Neuronal stem cell (in vitro differentiated cells): Measurements from ENCODE around the gene MDN1.
A peak's percentile ranks its signal among the peaks of the same experiment; 100 is the strongest.

Experiments
- DNase-seq: peaks from one replicate; pipeline ENCODE4 v3.0.0-alpha.2; 2013; ENCODE audit warnings: low spot score
- H2AFZ ChIP-seq: one replicate; pipeline ENCODE4 v1.6.1; 2013; ENCODE audit warnings: mild to moderate bottlenecking, low read length, inconsistent platforms
- H2AK5ac ChIP-seq: 2 replicates; pipeline ENCODE4 v1.6.1; 2013; ENCODE audit warnings: low read depth, mild to moderate bottlenecking, inconsistent platforms, low read length, moderate library complexity, mixed read lengths
- H2BK120ac ChIP-seq: 2 replicates; pipeline ENCODE4 v1.6.1; 2013; ENCODE audit warnings: low read depth, mild to moderate bottlenecking, inconsistent platforms, low read length, moderate library complexity, mixed read lengths
- H2BK12ac ChIP-seq: one replicate; pipeline ENCODE4 v1.6.1; 2013; ENCODE audit warnings: low read length, inconsistent platforms
- H2BK15ac ChIP-seq: 2 replicates; pipeline ENCODE4 v1.6.1; 2013; ENCODE audit warnings: mild to moderate bottlenecking, low read length, inconsistent platforms, mixed read lengths
- H2BK5ac ChIP-seq: one replicate; pipeline ENCODE4 v1.6.1; 2013; ENCODE audit warnings: inconsistent platforms, mild to moderate bottlenecking, low read length, moderate library complexity
- H3K14ac ChIP-seq: one replicate; pipeline ENCODE4 v1.6.1; 2013; ENCODE audit warnings: low read length, inconsistent platforms
- H3K18ac ChIP-seq: 2 replicates; pipeline ENCODE4 v1.6.1; 2013; ENCODE audit warnings: low read length, inconsistent platforms
- H3K23ac ChIP-seq: 2 replicates; pipeline ENCODE4 v1.6.1; 2013; ENCODE audit warnings: low read depth, mild to moderate bottlenecking, mixed read lengths, low read length, inconsistent platforms; ENCODE audit not compliant: poor library complexity
- H3K27ac ChIP-seq: replicated peaks from 3 replicates; pipeline ENCODE4 v1.5.1; 2013; ENCODE audit warnings: low read length, inconsistent platforms
- H3K27me3 ChIP-seq, 3 experiments: 2 replicates each; pipeline ENCODE4 v1.6.1; 2013; ENCODE audit warnings: low read length in 3 of 3, mild to moderate bottlenecking in 2 of 3, inconsistent platforms in 1 of 3, low read depth in 1 of 3, mixed read lengths in 1 of 3, moderate library complexity in 1 of 3; ENCODE audit not compliant: control insufficient read depth in 3 of 3, insufficient read depth in 3 of 3
- H3K36me3 ChIP-seq, 2 donors: replicated peaks in 1 of 2; 2 replicates each; pipeline ENCODE4 v1.6.1; 2013; ENCODE audit warnings: low read length in 2 of 2; ENCODE audit not compliant: control insufficient read depth in 2 of 2, insufficient read depth in 2 of 2
- H3K4ac ChIP-seq: 2 replicates; pipeline ENCODE4 v1.6.1; 2013; ENCODE audit warnings: inconsistent platforms, mild to moderate bottlenecking, low read length, moderate library complexity
- H3K4me1 ChIP-seq, 2 donors: 1 replicate in 1 of 2; 2 replicates in 1 of 2; pipeline ENCODE4 v1.6.1; 2013; ENCODE audit warnings: low read length in 2 of 2, low read depth in 1 of 2; ENCODE audit not compliant: control insufficient read depth in 2 of 2, insufficient read depth in 1 of 2
- H3K4me2 ChIP-seq: one replicate; pipeline ENCODE4 v1.6.1; 2013; ENCODE audit warnings: mild to moderate bottlenecking, low read length, inconsistent platforms; ENCODE audit not compliant: insufficient read depth, poor library complexity, severe bottlenecking
- H3K4me3 ChIP-seq, 2 donors: 2 replicates each; pipeline ENCODE4 v1.5.1; 2013; ENCODE audit warnings: low read length in 2 of 2, mild to moderate bottlenecking in 2 of 2, inconsistent platforms in 1 of 2, moderate library complexity in 1 of 2
- H3K79me1 ChIP-seq: one replicate; pipeline ENCODE4 v1.6.1; 2013; ENCODE audit warnings: low read depth, mild to moderate bottlenecking, inconsistent platforms, low read length, moderate library complexity
- H3K9ac ChIP-seq: one replicate; pipeline ENCODE4 v1.6.1; 2013; ENCODE audit warnings: mild to moderate bottlenecking, low read depth, low read length, inconsistent platforms; ENCODE audit not compliant: poor library complexity
- H3K9me3 ChIP-seq, 2 donors: replicated peaks in 1 of 2; 2 replicates each; pipeline versions ENCODE3 to v1.6.1; 2013; ENCODE audit warnings: low read length in 2 of 2, mild to moderate bottlenecking in 2 of 2, inconsistent platforms in 1 of 2, low read depth in 1 of 2, mixed read lengths in 1 of 2, moderate library complexity in 1 of 2; ENCODE audit not compliant: control insufficient read depth in 2 of 2, insufficient read depth in 1 of 2
- H4K8ac ChIP-seq: one replicate; pipeline ENCODE4 v1.6.1; 2013; ENCODE audit warnings: low read depth, mild to moderate bottlenecking, inconsistent platforms, low read length, moderate library complexity
- H4K91ac ChIP-seq: one replicate; pipeline ENCODE4 v1.6.1; 2013; ENCODE audit warnings: low read length, low read depth, mild to moderate bottlenecking, inconsistent platforms; ENCODE audit not compliant: poor library complexity
- WGBS, 2 donors: extraction: QIAGEN DNeasy Blood & Tissue Kit; methylation state at CpG; one replicate each; pipeline ENCODE4 v1.1.7; 2013; ENCODE audit warnings: missing lambda C conversion rate in 2 of 2, mixed read lengths in 1 of 2; ENCODE audit not compliant: insufficient read length in 2 of 2, insufficient replicate concordance in 1 of 2; ENCODE audit errors: extremely low coverage in 2 of 2; 5-methylcytosine and 5-hydroxymethylcytosine counted together

Gene MDN1

GRCh38 chr6:89836639-89837222 is 17.1 kb upstream of the MDN1 start:
- Histone ChIP-seq H4K8ac (no peak overlapping the region), H2BK120ac (no peak overlapping the region), H3K27me3 (no peaks in the 10 kb centered on the region), H3K23ac (no peak overlapping the region), H3K14ac (no peak overlapping the region), H3K9ac (no peak overlapping the region), H4K91ac (no peak overlapping the region), H3K4me3 (no peak overlapping the region), H3K4me1 (no peaks in the 10 kb centered on the region), H3K18ac (no peak overlapping the region), H2BK12ac (no peak overlapping the region), H3K36me3 (peaks cover 19 to 86% of the 10 kb centered on the region in 2 donors), H2AFZ (no peak overlapping the region), H2AK5ac (no peak overlapping the region), H3K79me1 (peaks cover 11% of the 10 kb centered on the region), H3K4ac (no peak overlapping the region), H2BK5ac (no peak overlapping the region), H3K27ac (no peak overlapping the region), H3K9me3 (no peaks in the 10 kb centered on the region), H2BK15ac (no peak overlapping the region), H3K4me2 (no peak overlapping the region)
- no CpG with 5 or more reads among the region's 8 CpGs for WGBS, 2 donors
- DNase-seq, result no peak

- H3K27me3 ChIP-seq, result no peaks in the 10 kb centered on the region
- no peak overlapping the region for H4K91ac ChIP-seq
- no peak overlapping the region for H3K4me3 ChIP-seq
- H3K79me1 ChIP-seq, result peaks cover 8% of the 10 kb centered on the region
- H3K18ac ChIP-seq, result no peak overlapping the region
- DNase-seq, result no peak
- no peak overlapping the region for H2BK15ac ChIP-seq
- H3K4me2 ChIP-seq, result no peak overlapping the region
- no peak overlapping the region for H2AK5ac ChIP-seq
- H4K8ac ChIP-seq, result no peak overlapping the region
- H3K14ac ChIP-seq, result no peak overlapping the region
- no peak overlapping the region for H3K9ac ChIP-seq
- no CpG with 5 or more reads among the region's 12 CpGs for WGBS, 2 donors
- no peak overlapping the region for H3K4ac ChIP-seq
- H3K9me3 ChIP-seq, result no peaks in the 10 kb centered on the region
- H2BK120ac ChIP-seq, result no peak overlapping the region
- H2BK5ac ChIP-seq, result no peak overlapping the region
- no peak overlapping the region for H3K23ac ChIP-seq
- H3K36me3 ChIP-seq, result peaks cover 19 to 83% of the 10 kb centered on the region in 2 donors
- H3K4me1 ChIP-seq, result peaks cover 0 to 6% of the 10 kb centered on the region in 2 donors
- no peak overlapping the region for H2BK12ac ChIP-seq
- no peak overlapping the region for H3K27ac ChIP-seq
- no peak overlapping the region for H2AFZ ChIP-seq
Observed at GRCh38 chr6:89834884-89835792, 15.5 kb upstream of the MDN1 start.

- no peak for DNase-seq
- no peak overlapping the region for H2BK5ac ChIP-seq
- H3K9ac ChIP-seq, result peak overlapping the region; percentile 99
- H3K4me2 ChIP-seq, result peak overlapping the region; percentile 78
- H4K91ac ChIP-seq, result no peak overlapping the region
- H2AFZ ChIP-seq, result peak overlapping the region; percentile 90
- peak overlapping the region; percentile 79 to 85 for H3K4me3 ChIP-seq
- peaks cover 0 to 6% of the 10 kb centered on the region in 2 donors for H3K4me1 ChIP-seq
- no CpG with 5 or more reads among the region's 15 CpGs for WGBS, 2 donors
- H2AK5ac ChIP-seq, result peak overlapping the region; percentile 86
- peak overlapping the region; percentile 98 for H3K18ac ChIP-seq
- no peaks in the 10 kb centered on the region for H3K9me3 ChIP-seq
- peak overlapping the region; percentile 96 for H3K23ac ChIP-seq
- H3K14ac ChIP-seq, result peak overlapping the region; percentile 95
- H3K27ac ChIP-seq, result peak overlapping the region; percentile 87
- H4K8ac ChIP-seq, result peak overlapping the region; percentile 74
- H3K27me3 ChIP-seq, result no peaks in the 10 kb centered on the region
- H2BK120ac ChIP-seq, result no peak overlapping the region
- H3K79me1 ChIP-seq, result peaks cover 6% of the 10 kb centered on the region
- H2BK15ac ChIP-seq, result no peak overlapping the region
- no peak overlapping the region for H3K4ac ChIP-seq
- H2BK12ac ChIP-seq, result no peak overlapping the region
- peaks cover 10 to 39% of the 10 kb centered on the region in 2 donors for H3K36me3 ChIP-seq
Observed at GRCh38 chr6:89830170-89830809, 10.7 kb upstream of the MDN1 start.
